ENCODE measurements around the gene IL25. TPM values are rescaled to one million over a fixed set of nuclear protein-coding genes. Genes with fewer than 3 reads are reported as not detected.
"Not testable (repeated sequence)": the region's sequence is repeated elsewhere in the genome, so short reads cannot be mapped to it uniquely, and the experiment has no call there.

IL25 gene
- total RNA-seq, 1 donor from 2014 or later, result not detected

DNA sequence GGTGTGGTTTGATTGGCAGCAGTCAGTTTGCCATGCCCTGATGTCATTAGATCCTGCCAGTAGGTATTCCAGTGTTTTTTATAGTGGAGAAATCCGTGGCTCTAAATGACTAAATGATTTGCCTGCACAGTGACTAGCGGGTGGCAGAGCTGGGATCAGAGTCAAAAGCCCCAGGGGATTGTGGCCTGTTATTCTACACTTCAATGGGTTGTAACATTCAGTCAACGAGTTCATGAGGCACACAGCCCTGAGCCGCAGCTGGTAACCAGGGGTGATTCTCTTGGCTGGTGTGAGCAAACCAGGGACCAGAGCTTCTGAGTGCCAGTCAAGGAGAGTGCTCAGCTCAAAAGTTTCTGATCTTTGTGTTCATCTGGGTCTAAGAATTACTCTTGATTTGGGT is 33.6 kb downstream of the IL25 start:
- DNase-seq (ENCODE audit: low spot score in 2 of 2), result no peak

DNA sequence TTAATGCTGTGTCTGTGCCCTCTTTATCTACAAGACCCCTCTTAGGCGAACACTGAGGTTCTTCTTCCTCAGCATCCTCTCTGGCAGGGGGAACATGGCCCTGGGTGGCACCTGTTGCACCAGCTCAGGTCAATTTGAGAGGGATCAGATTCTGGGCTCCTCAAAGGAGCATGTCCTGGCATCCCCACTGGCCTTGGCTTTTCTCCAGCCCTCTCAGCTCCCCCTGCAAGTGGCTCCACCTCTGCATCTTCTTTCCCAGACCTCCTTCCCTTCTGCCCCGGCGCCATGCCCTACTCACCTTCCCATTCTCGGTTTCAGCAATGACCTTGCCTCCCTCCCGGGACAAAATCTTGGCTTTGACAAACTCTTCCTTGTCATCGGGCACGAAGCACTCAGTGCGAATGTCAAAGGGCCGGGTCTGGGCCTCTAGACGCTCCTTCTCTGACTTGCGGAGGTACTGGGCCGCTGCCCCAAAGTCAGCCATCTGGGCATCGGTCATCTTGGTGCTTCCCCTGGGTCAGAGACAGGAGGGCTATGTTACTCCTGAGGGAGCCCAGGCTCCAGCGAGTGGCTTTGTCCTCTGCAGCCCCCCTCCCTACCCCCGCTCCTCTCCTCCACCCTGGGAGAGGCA is 34.2 kb downstream of the IL25 start:
- FAIRE-seq (no peak), DNase-seq (ENCODE audit: low spot score in 2 of 2) (no peak)

More for the DNA sequence above, 33.6 kb downstream of the IL25 start:
- no peak for FAIRE-seq

DNA sequence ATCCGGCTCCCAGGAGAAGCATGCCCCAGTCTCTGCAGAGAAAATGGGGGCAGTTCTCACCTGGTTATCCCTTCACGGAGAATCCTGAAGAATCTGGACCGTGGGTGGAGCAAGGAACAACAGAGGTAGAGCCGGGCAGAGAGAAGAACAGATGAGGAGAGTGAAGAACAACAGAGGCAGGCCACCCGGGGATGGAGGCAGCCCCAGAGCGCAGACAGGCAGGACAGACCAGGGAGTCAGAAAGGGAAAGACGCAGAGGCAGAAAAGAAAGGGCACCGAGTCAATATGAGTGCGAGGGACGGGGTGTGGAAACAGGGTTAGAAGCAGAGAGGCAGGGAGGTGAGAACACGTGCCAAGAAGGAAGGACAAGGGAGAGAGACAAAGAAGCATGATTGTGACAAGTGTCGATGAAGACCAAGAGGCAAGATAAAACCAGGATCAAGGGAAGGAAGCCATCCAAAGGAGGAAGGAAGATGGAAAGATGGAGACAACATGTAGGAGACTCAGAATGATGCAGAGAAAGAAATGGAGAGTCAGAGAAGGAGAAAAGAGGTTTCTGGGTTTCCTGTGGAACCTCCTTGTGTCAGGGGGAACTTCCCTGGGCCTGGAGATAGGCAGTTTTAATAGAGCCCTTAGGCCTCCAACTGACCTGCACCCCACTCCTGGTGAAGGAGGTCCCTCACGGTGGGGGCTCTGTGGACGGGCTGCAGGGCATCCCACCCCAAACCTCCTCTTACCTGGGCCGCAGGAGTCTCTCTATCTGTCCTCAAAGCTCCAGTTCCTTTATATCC is 35.1 kb downstream of the IL25 start, which contains the start of gene MYH6:
TSS of gene MYH6 (minus strand) at position 758 of the 791 bp plus-strand sequence. CDS start 1,050 bp downstream, outside the sequence.
- DNase-seq (ENCODE audit: low spot score in 2 of 2), result no peak
- no peak for FAIRE-seq

- FAIRE-seq (no peak), DNase-seq (ENCODE audit: low spot score in 2 of 2) (no peak)
These were observed 35.7 kb downstream of the IL25 start for GRCh38 chr14:23408307-23408630.

GRCh38 chr14:23409475-23409874 is 36.9 kb downstream of the IL25 start:
- no peak for FAIRE-seq

GRCh38 chr14:23409966-23410635 is 37.5 kb downstream of the IL25 start:
- no peak for FAIRE-seq
- DNase-seq (ENCODE audit: low spot score in 2 of 2), result no peak

More at GRCh38 chr14:23409475-23409874, 36.9 kb downstream of the IL25 start:
- DNase-seq (ENCODE audit: low spot score in 2 of 2), result no peak

DNA sequence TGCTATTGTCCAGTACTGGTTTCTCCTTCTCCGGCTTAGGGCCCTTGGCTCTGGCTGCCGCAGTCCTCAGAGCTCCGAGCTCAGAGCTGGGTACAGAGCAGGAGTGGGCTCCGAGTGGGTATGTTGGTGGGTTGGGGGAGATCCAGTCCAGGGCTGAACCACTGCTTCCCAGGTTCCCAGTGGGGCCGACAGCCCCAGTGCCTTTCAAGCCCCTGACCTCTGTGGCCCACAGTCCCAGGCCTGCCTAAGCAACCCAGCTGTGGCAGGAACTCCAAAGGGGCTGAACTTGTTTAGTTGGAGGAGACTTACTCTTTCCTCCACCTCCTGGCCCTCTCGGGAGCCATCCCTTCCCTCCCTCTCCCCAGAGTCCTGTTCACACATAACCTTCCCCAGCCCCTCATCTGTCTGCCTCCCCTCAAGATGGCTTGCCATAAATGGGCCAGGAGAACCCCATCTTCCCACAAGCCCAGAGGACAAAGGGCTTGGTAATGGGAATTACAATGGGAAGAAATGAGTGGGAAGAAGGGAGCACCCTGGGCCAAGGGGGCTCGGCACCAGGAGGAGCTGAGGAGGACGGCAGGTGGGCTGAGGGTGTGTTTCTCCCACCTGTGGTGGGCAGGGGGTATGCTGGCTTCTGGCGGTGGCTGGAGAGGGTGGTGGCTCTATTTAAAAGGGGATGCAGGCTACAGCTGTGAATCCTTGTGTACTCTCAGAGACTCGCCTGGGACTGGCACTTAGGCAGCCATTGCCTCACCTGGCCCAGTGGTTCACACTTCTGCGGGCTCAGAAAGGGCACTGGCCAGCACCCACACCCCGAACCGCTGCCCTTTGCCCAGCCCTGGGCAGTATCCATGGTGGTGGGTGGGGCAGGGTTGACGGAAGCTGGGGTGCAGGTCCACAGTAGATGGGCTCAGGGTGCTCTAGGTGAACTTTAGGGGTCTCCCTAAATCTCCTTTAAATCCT is 39.2 kb downstream of the IL25 start:
- DNase-seq (ENCODE audit: low spot score in 2 of 2) (no peak), FAIRE-seq (no peak)

GRCh38 chr14:23413681-23414080 is 41.1 kb downstream of the IL25 start:
- no peak for FAIRE-seq
- DNase-seq (ENCODE audit: low spot score in 2 of 2), result no peak

DNA sequence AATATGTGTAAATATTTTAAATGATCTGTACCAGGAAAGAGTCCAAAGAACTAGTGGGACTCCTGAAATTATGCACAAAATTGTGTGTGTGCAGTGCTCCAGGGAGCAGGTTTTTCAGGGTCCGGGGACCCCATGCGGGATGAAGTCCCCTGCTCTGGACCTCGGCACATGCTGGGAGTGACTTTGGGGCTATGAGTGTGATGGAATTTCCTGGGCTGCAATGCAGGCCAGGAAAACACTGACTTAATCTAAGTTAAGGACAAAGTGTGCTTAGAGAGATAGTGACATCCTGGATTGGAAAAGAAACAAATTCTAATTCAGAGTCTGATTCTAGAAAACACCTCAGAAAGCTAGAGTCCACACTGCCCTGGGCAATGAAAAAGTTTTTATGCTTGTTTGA is 41.6 kb downstream of the IL25 start:
- no peak for DNase-seq (ENCODE audit: low spot score in 2 of 2)
- FAIRE-seq, result no peak

DNA sequence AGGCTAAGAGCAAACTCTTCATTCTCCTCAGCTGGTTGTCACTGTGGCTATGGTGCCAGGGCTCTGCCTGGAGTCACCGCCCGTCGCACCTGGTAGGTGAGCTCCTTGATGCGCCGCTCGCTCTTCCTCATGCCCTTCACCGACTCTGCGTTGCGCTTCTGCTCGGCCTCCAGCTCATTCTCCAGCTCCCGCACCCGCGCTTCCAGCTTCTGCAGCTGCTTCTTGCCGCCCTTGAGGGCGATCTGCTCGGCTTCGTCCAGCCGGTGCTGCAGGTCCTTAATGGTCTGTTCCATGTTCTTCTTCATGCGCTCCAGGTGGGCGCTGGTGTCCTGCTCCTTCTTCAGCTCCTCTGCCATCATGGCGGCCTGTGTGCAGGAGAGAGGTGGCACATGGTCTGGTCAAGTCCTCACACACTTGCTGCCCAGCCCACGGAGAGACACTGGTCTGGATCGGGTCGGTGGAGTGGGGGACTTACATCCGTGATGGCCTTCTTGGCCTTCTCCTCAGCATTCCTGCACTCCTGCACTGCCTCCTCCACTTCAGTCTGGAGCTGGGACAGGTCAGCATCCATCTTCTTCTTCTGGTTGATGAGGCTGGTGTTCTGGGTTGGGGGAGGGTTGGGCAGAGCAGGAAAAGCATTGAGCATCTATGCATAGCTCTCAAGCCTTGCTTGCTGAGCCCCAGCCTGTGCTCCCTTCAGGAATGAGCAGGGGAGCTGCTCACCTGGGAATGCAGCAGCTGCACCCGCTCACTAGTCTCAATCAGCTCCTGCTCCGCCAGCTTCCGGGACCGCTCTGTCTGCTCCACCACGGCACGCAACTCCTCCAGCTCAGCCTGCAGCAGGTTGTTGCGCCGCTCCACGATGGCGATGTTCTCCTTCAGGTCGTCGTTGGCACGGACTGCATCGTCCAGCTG is 42.6 kb downstream of the IL25 start:
- no peak for DNase-seq (ENCODE audit: low spot score in 2 of 2)
- FAIRE-seq, result no peak

DNA sequence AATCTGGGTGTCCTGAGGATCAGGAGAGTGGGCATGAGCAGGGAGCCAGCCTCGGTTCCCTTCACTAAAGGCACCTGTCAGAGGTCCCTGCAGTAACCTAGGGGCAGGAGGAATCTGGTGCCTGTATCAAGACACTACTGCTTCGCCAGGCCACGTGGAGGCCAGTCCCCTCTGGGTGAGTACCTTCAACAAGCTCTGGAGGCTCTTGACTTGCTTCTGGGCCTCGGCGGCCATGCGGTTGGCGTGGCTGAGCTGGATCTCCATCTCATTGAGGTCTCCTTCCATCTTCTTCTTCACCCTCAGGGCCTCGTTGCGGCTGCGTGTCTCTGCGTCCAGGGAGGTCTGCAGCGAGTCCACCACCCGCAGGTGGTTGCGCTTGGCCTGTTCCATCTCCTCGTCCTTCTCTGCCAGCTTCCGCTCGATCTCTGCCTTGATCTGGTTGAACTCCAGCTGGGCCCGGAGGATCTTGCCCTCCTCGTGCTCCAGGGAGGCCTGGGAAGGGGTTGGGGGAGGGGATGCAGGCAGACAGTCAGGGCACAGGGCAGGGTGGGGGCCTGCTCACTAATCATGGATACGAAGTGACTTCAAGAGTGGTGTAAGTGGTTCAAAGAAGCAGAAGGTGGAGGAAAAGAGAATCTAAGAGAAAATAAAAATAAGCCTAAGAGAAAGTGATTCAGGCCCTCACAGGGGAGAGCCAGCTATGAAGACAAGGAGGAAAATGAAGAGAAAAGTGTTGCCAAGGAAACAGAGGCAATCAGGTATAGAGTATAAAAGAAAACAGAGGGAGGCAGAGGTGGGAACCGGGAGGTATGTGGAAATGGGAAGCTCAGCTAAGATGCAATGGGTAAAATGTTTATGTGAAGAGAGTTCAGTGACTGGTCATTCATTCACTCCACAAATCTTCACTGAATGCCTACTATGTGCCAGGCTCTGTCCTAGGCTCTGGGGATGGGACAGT is 43.5 kb downstream of the IL25 start:
- DNase-seq (ENCODE audit: low spot score in 2 of 2) (no peak), FAIRE-seq (no peak)

GRCh38 chr14:23416801-23417200 is 44.2 kb downstream of the IL25 start:
- FAIRE-seq, result no peak
- no peak for DNase-seq (ENCODE audit: low spot score in 2 of 2)

DNA sequence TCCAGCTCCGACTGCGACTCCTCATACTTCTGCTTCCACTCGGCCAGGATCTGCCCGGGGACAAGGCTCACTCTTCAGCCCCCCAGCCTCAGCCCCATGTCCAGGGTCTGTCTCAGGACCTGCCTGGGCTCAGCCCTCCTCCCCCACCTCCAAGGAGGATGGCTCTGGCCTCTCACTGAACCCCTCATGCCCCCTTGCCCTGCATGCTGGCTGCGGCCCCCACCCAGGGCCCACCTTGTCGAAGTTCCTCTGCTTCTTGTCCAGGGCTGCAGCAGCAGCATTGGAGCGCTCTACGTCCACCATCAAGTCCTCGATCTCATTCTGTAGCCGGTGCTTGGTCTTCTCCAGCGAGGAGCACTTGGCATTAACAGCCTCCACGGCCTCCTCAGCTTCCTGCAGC is 44.7 kb downstream of the IL25 start:
- DNase-seq (ENCODE audit: low spot score in 2 of 2); FAIRE-seq: not testable (repeated sequence)

DNA sequence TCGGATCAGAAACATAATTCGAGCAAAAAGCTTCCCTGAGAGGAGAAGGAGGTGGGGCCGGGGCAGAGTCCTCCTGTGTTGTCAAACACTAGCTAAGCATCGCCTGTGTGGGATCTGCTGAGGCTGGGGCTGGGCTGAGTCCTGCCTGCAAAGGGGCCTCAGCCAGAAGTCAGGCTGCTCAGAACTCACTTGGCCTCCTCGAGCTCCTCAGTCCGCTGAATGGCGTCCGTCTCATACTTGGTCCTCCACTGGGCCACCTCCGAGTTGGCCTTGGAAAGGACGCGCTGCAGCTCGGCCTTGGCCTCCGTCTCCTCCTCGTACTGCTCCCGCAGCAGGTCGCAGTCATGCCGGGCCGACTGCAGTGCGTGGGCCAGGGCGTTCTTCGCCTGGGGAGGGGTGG is 45.4 kb downstream of the IL25 start:
- FAIRE-seq (no peak), DNase-seq (ENCODE audit: low spot score in 2 of 2) (no peak)

- not testable (repeated sequence) for DNase-seq (ENCODE audit: low spot score in 2 of 2); FAIRE-seq
These were observed 47.0 kb downstream of the IL25 start for GRCh38 chr14:23419646-23420045.

- DNase-seq (ENCODE audit: low spot score in 2 of 2) (no peak), FAIRE-seq (no peak)
These were observed 49.0 kb downstream of the IL25 start for GRCh38 chr14:23421594-23421993.

GRCh38 chr14:23423657-23424056 is 51.0 kb downstream of the IL25 start:
- DNase-seq (ENCODE audit: low spot score in 2 of 2) (no peak), FAIRE-seq (no peak)

DNA sequence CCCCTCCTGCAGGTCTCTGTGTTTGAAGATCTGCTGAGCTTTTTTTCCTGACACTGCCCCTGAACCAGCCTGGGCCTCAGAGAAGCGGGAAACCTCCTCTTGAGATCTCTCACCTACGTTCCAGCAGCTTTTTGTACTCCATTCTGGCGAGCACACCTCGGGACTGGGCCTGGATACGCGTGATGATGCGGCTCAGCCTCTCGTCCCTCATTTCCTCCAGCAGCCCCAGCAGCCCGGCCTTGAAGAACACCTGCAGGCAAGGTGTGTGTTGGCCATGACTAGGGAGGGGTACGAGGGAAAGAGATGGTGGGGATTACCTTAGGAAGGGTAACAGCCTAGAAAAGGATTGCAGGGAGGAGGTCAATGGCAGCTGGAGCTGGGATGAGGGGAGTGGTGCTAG is 52.6 kb downstream of the IL25 start:
- FAIRE-seq (no peak), DNase-seq (ENCODE audit: low spot score in 2 of 2) (no peak)
